Raji (cell line): ENCODE measurements around the gene SPNS2.

Experiments used
- POLR2A ChIP-seq: IDR thresholded peaks from 2 replicates; pipeline ENCODE4 v1.6.1; 2011; ENCODE audit warnings: low read depth, low read length, control low read depth; ENCODE audit not compliant: insufficient read depth

SPNS2 gene

DNA sequence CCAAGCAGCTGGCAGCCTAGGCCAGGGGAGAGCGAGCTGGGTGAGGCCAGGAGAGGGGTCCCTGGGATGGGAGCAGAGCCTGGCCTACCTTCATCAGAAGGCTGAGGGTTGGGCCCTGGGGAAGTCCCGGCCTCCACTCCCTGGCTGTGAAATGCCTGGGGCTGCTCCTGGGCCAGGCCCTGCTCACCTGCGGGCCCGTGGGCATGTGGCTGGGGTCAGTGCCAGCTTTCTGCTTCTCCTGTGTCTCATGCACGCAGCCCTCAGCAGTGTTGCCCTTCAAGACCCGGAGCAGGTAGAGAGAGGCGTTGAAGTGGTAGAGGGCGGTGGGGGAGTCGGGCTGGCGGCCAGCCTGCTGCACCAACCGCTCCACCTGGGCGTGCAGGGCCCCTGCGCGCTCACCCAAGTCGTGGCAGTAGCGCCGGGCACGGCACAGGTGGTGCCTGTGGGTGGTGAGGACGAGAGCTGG, 44.1 kb downstream of the SPNS2 start:
- TF ChIP-seq POLR2A = no peak

DNA sequence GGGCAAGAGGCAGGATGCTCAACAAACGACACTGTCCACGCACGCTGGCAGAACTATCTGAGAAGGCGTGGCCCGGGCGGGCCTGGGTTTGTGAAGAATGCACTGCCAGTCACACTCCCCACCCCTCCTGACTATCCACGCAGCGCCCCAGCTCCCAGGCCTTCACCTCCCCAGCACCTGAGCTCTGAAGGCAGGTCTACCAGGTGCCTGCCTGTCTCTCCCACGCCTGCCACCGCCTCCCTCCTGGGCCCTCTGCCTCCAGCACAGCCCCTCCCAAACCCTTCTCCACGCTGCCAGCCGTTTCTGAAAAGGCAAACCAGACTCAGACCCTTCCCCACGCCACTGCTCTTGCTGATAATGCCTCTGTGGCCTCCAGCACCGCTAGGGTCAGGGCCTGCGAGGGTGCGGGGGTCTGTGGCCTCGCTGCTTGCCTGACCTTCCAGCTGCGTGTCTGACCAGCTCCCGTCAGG, 44.9 kb downstream of the SPNS2 start:
- TF ChIP-seq POLR2A = no peak

DNA sequence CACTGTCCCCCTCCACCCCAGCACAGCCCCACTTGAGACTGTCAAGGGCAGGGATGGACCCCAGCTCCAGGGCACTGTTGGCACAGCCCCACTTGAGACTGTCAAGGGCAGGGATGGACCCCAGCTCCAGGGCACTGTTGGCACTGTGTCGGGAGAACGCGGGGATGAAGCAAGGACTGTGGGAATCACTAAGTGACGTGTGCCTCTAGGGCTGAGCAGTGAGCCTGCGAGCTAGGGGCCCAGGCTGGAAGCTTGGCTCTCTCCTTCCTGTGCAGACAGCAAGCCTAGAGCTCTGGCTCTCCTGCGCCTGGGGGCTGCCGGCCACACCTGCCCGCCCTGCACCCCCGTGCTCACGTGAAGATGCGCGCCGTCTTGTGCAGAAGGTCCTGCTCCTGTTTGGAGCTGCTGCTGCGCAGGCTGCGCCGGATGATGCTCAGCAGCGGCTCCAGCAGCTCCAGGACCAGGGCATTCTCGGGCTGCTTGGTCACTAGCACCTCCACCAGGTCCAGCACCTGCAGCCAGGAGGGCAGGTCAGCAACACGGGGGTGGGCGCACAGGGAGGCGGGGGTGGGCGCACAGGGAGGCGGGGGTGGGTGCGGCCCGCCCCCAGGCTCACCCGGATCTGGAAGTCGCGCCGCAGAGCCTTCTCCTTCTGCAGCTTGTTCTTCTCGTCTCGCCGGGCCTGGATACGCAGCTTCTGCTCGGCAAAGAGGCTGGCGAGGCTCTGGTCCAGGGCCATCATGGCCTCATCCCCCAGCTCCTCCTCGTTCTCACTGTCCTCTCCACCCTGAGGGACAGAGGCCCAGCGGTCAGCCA, 45.7 kb downstream of the SPNS2 start:
- TF ChIP-seq POLR2A = no peak

DNA sequence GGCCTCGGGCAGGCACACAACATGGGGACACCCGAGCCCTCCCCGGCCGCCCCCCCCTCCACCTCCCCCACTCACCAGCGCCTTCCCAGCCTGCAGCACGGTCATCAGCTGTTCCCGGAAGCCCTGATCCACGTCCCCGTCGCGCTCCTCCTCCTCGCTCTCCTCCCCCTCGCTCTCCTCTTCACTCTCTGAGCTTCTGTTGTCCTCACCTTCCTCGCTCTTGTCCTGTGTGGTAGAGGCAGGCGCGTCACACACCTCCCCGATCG, 46.2 kb downstream of the SPNS2 start:
- no peak for TF ChIP-seq POLR2A

DNA sequence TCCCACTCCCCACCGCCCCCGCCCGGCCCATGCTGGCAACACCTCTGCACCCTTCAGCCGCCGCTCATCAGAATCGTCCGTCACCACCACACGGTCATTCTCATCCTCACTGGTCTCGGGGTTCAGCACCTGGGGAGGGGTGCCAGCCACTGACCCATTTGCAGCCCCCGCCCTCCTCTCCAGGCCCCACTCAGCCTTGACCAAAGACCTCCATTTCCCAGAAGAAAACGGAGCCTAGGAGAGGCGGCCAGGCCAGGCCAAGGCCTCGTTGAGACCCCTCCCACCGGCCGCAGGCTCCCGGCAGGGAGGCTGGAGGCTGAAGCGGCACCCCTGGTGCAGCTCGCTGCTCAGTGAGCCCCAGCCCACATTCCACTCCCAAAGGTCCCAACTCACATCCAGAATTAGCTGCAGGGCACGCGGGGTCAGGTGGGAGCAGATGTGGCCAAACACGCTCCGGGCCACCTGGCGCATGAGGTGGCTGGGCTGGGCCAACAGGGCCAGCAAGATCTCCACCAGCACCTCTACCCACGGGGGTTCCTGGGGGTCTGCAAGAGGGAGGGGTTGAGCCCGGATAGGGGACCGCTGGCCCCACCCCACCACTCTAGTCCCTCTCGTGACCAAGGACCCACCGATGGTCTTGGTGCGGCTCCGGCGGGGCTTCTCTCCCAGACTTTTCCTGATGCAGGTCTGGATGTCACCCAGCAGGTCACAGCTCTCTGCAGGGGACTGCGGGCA, 46.7 kb downstream of the SPNS2 start:
- no peak for TF ChIP-seq POLR2A

DNA sequence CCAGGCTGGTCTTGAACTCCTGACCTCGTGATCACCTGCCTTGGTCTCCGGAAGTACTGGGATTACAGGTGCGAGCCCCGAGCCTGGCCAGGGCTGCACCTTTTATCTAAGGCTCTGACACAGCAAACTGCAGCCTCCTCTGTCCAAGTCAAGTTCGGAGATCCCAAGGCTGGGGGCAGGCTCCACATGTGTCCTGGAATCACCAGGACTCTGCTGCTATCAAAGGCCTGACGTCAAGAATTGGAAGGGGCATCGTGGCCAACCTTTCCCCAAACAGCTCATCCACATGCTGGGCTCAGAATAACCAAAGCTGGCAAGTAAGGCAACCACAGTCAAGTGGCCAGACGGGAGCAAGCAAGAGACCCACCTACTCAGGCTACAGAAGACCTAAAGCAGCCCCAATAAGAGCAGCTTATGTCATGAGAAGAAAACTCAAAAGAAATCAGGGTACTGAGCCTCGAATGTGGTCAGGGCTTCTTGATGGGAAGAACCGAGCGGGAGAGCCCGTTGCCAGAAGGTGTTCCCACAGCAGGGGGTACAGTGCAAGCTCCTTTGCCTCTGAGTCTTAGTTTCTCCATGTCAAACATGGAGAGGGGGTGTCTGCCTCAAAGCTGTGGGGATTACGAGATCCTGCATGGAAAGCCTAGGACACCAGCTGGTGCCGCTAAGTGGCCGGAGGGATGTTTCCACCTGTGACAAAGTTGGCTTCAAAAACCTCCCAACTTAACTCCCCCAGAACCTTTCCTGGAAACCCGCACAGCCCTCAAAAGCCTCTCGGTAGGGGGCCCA, 48.6 kb downstream of the SPNS2 start:
- no peak for TF ChIP-seq POLR2A

DNA sequence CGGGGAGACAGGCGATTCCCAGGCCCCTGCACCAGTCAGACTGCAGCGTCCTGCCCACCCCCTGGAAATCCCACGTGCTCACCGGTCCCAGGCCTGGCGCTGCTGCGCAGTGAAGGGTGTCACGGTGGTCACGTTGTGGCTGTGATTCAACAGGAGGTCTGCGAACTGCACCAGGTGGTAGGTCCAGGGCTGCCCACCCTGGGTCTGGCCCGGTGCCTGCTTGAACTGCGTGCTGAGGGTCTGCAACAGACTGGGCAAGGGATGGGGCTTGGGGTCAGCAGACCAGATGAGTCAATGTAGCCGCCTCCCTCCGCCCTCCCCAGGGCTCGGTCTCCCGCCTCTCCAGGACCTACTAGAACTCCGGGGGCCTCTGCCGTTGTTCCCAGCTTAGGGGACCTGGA, 49.4 kb downstream of the SPNS2 start:
- TF ChIP-seq POLR2A = no peak

DNA sequence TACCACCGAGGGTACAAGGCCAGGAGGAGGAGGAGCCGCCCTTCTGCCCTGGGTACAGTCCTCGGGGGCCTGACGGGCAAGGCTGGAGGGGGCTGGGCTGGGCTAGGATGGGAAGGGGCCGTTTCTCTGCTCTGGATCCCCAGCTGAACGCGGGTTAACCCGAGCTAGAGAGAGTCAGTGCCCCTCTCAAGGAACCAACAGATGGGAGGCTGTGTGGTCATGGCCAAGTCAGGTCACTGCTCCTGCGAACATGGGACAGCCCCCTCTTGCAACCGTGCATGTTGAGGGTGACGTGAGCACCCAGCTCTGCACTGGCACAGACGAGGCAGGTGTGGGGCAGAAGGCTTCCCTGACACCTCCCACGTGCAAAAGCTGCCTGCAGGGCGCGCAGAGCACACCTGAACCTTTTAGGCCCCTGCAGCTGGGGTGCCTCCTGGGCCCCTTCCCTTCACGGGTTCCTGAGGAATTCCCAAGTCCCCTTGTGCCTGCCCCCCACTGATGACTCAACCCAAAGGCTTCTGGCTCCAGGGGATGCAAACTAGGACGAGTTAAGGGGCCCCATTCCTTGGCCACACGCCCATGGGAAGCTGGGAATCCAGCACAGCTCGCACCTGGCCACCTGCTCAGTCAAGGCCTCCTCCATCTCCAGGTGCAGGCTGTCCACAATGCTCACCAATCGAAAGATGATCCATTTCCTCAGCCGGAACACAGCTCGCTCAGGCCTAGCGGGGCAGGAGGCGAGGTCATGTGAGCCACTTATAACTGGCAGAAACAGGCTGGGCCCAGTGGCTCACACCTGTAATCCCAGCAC, 50.2 kb downstream of the SPNS2 start:
- TF ChIP-seq POLR2A = no peak

DNA sequence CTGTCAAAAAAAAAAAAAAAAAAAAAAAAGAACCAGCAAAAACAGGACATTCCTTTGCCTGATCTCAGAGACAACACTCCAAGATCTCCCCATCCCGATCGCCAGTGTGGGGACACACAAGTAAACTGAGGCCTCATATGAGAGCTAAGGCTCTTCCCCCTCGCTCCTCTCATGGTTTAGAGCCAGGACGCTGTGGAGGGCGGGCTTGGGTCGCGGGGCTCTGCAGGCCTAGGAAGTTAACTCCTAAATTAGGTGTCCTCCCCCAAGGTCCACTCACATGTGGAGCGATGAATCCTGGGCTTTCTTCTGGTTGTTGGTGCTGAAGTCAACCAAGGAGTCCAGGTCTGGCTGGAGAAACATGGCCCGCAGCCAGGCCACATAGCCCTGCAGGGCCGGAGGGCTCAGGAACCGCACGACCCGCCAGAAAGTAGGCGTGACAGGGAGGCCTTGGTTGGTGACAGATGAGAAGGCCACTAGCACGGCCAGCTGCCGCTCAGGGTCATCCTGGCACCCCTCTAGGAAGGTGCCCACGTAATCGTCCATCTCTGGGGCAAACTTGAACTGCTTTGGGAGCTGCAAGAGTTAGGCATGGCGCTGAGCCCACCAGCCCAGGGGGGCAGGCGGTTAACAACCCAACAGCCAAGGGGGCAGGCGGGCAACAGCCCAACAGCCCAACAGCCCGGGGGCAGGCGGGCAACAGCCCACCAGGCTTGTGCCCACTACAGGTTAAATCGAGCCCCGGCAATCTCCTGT, 51.3 kb downstream of the SPNS2 start:
- TF ChIP-seq POLR2A = no peak

DNA sequence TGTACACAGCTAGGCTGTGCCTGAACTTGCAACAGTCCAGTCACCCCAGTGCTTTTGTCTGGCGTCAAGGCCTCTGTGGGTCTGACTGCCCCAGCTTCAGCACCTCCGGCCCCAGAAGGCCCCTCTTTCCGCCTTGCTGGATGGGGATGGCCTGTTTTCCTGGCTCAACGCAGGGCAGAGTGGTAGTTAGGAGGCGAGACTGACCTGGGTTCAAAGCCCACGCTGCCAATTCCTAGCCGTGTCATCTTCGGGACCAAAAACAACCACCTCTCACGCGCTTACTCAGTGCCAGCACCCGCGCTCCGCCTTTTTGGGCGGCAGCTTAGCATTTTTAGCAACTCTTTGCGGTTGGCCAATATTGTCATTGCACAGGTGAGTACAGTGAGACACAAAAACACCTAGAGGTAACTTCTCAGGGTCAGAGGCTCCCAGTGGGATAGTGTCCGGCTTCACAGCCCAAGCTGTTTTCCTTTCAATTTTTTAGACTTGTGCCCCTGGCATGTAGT, 51.9 kb downstream of the SPNS2 start:
- no peak for TF ChIP-seq POLR2A

DNA sequence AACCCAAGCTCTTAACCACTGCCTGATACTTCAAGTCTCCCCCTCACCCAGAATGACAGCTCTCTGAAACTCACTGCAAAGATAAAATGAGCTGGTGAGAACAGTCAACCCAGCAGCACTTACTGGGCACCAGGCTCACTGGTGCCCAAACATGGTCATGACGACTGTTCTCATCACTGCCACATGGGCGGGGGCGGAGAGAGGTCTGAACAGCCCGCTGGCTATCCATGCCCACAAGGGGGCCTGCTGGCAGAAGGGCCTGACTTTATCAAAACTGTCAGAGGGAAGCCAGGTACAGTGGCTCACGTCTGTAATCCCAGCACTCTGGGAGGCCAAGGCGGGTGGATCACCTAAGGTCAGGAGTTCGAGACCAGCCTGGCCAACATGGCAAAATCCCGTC, 52.5 kb downstream of the SPNS2 start:
- TF ChIP-seq POLR2A = no peak

DNA sequence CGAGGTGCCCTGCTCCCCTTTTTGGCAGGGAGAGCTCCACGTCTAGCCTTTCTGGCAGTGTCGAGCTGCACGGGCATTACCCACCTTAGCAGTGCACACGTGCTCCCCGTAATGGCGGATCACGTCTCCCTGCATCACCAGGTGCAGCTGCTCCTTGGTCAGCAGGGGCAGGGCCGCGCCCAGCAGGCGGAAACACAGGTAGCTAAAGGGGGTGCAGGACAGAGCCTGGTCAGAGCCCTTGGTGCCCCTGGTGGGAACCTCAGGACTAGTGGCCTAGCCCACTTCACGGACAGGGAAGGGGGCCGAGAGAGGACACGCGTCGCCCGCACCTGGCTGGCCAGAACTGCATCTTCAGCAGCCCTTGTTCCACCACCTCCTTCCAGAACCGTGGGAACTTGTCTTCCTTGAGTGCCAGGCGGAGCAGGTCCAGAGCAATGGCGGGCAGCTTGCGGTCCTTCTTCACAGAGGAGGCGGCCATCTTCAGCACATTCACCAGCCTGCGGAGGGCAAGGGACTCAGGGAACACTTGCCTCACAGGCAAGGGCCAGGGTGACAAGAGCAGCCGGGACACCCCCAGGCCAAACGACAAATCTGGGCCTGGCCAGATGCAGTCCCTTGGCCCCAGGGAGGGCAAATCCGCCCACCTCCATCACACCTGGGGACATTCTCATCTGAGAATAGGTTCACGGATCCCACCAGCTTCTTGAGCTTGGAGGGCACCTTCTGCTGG, 53.3 kb downstream of the SPNS2 start:
- no peak for TF ChIP-seq POLR2A

DNA sequence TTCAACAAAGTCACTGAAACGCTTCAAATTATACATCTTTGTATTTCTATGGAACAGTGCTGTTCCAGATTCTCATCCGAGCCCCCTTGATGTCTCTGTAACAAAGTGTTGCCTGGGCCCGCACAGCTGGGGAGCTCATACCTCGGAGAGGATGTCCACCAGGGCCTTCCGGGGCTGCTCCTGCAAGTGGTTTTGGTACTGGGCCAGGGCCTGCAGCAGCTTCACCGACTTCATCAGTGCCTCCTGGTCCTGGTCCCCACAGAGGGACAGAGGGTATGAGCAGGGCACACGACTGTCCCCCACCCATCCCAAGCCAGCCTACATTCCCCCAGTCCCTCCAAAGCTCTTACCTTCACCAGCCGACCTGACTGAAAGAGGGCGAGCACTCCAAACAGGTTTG, 55.0 kb downstream of the SPNS2 start:
- TF ChIP-seq POLR2A = no peak

DNA sequence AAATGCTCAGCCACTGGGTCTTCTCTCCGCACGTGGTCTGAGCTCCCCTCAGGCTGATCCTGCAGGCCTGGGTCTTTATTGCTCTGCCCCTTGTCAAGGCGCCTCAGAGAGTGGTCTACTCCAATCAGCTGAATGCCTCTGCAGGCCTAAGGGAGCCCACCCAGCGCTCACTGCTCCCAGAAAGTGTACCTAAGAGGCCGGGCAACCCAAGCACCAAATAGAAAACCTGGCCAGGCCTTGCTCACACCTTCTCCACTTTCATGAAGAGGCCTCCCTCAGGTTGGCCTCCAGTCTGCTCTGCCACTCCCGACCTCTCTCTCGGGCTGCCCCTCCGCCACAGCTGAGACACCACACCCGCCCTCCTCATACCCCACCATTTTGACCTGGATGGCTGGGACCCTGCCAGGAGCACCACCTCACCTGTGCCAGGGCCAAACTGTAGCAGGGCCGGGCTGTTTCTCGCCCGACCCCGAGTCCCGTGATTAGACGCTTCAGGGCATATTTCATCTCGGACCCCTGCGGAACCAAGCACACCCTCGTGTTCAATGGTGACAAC, 55.8 kb downstream of the SPNS2 start:
- no peak for TF ChIP-seq POLR2A
